HG02885 (cell line): ENCODE results near the gene RNF181.
A peak's percentile ranks its signal among the peaks of the same experiment; 100 is the strongest.
"Not testable (repeated sequence)": the region's sequence is repeated elsewhere in the genome, so short reads cannot be mapped to it uniquely, and the experiment has no call there.

Experiments
- ATAC-seq: cut with Tn5 transposase; IDR thresholded peaks from one replicate; pipeline ENCODE4 v1.9.1; 2021; ENCODE audit warnings: mild to moderate bottlenecking; ENCODE audit not compliant: unreplicated experiment, poor library complexity

The RNF181 gene

GRCh38 chr2:85593023-85593422 is 2.5 kb upstream of the RNF181 start:
- no peak for ATAC-seq

DNA sequence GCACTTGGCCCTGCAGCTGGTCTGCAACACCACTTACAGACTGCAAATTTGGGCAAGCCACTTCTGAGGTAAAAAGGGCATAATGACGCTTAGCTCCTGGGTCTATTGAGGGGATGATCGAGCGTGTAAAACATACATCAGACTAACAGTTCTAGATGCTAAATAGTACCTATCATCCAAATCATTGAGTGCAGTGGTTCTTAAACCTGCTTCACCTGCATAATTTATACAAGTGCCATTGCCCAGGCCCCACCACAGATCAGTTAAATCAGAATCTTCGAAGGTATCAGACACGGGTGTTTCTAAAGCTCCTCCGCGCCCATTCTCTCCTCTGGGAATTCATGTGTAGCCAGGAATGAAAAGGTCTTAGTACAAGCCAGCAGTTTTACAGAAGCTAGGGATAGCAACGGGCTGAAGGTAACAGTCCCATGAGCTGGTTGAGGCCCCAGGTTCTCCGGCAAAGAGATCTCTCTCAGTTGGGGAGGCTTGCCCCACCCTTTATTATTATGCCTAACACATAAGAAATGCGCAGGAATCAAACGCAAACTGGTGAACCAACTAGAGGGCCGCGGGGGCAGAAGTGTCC is 737 bp upstream of the RNF181 start:
- no peak for ATAC-seq

- peak; percentile 5 for ATAC-seq
Observed at GRCh38 chr2:85596026-85596333, 435 bp downstream of the RNF181 start.

DNA sequence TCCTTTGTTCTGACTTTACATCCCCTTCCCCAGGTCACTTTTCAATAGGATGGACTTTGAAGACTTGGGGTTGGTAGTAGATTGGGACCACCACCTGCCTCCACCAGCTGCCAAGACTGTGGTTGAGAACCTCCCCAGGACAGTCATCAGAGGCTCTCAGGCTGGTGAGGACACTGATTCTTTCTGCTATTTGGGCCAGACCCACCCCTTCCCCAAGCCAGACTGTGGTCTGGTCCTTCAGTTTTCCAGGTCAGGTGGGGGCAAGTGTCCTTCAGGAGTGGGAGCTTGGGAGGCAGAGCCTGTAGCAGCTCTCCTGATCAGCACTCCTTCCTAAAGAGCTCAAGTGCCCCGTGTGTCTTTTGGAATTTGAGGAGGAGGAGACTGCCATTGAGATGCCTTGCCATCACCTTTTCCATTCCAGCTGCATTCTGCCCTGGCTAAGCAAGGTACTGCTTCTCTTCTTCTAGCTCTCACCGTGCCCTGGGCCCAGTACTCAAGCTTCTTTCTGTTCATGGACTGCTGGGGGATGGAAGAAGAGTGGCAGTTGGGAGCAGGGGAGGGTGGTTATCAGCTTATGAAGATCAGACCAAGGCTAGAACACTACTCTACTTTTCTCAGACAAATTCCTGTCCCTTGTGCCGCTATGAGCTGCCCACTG is 1.1 kb downstream of the RNF181 start:
- ATAC-seq, result no peak

DNA sequence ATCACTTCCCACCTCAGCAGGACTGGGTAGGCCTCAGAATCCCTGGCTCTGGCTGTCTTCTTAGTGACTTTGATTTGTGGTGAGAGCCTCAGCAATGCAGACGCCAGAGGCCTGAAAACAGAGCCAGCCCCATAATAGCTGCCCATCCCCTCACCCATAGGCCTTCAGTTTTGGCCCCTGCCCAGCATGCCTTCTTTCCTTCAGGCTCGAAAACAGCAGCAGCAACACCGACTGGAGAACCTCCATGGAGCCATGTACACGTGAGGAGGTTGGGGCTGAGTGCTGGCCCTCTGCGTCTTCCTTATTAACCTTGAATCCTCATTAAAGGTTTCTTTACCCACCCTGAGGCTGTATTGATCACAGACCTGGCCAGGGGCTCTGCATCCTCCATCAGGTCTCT is 1.7 kb downstream of the RNF181 start:
- ATAC-seq, result no peak

DNA sequence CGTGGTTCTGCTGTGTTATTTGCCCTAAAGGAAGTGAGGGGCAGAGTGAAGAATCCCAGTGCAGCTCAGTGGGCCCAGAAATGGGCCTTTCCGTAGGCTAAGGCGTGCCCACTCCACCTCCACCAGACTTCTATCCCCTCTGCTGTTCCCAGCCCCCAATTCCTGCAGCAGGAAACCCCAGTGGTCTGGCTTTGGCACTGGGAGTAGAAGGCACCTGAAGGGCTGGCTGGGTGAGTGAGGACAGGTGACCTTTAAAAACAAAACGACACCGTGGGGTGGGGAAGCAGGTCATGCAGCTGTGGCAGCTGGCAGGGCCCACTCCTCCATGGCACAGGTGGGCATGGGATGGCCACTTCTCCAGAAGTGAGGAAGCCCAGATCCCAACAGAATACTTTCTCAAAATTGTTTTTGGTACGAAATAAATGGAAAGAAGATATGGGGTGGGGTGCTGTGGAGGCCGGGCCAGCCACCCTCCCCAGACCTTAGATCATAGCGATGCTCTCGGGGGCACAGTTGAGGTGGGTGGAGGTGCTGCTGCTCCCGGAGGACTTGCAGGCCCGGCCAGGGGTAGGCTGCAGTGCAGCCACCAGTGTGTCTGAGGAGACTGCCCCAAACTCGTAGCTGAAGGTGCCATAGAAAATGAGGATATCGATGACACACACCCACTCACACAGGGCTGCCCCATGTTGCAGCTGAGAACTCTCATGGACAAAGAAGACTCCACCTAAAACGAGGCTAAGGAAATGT is 3.2 kb downstream of the RNF181 start:
- ATAC-seq, result no peak

GRCh38 chr2:85599468-85600234 is 4.1 kb downstream of the RNF181 start:
- no peak for ATAC-seq

- no peak for ATAC-seq
Observed at GRCh38 chr2:85600235-85600575, 4.7 kb downstream of the RNF181 start.

- no peak for ATAC-seq
Observed at GRCh38 chr2:85600951-85601770, 5.6 kb downstream of the RNF181 start.

DNA sequence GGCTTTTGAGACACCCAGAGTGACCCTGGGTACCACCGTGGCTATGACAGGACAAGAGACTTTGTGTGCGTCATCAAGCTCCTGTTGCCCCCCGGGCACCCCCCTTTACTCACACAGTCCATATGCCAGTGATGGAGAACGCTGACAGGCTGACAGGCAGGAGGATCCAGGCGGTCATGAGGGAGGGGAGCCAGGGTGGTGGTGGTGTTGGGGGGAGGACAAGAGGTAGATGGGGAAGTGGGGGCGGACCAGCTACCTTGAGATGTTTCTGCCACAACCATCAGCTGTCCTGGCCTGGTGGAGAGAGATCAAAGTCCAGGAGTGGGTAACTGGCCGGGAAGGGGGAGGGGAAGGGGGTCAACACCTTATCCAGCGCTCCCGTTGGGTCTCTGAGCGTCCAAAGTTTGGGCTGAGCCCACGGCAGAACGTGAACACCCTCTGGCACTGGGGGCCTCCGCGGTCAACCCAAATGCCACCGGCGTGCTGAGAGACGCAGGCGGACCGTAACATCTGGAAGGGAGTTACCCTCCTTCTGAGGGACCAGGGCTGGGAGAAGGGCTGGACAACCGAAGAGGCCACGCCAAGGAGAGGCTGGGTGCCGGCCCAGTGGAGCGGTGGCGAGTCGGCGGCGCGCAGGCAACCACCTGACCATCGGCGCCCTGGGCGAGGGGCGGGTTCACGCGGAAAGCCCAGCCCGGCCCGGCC is 6.4 kb downstream of the RNF181 start:
- peak; percentile 42 for ATAC-seq

- peak; percentile 95 for ATAC-seq
Observed at GRCh38 chr2:85602476-85603234, 7.1 kb downstream of the RNF181 start, which contains the start of gene TMEM150A. Gene TMEM150A, minus strand, starts transcription at chr2:85602698. Its CDS starts 750 bp downstream, at chr2:85601948.

- ATAC-seq, result not testable (repeated sequence)
Observed at GRCh38 chr2:85604133-85604444, 8.5 kb downstream of the RNF181 start.

DNA sequence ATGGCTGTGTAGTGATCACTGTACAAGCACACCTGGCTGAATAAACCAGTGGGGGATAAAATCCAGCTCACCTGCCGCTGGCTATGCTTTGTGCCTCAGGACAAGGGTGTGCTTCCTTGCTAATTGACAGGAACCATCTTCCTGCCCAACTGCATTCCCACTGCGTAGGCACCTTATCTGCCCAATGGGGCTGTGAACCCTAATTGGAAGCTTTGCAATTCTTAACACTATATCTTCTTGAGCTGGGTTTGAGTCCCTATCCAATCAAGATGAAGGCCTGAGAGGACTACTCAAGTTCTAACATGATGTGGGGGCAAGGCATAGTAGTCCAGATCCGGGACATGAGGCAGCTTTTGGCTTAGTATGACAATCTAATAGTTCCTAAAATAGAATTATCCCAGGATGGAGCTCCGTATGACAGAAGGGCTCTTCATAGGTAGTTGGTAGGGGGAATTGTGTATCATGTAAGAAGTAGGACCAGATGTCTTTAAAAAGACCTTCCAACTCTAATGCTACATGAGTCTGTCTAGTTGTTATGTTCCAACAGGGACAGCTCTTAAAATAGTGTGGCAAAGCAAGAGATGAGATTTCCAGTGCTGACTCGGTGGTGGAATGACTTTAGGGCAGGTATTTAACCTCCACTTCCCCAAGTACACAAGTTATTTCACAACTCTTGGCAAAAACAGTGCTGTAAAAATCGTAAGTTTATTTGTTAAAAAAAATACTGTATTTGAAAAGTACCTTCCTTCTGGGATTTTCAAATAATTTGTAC is 9.2 kb downstream of the RNF181 start:
- no peak for ATAC-seq

GRCh38 chr2:85605406-85606115 is 10.0 kb downstream of the RNF181 start:
- ATAC-seq, result no peak

DNA sequence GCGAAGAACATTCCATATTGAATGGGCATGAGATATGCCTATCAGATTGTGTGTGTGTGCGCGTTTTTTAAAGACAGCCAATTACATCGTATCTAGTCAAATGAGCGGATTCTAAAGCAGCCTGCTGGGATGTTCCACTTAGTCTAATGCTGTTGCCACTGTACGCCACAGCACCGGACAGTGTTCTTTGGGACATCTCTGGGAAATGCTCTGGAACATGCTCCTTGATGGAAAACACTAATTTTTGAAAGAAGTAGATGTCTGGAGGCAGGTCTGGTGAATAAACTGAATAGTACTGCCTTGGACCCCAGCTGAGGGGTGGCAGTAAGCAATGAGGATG is 10.5 kb downstream of the RNF181 start:
- no peak for ATAC-seq

GRCh38 chr2:85607268-85608215 is 12.0 kb downstream of the RNF181 start:
- no peak for ATAC-seq

GRCh38 chr2:85611217-85611704 is 15.7 kb downstream of the RNF181 start:
- ATAC-seq, result no peak
